ENCODE measurements around the gene KLKB1.
A peak's percentile ranks its signal among the peaks of the same experiment; 100 is the strongest.

KLKB1 gene

DNA sequence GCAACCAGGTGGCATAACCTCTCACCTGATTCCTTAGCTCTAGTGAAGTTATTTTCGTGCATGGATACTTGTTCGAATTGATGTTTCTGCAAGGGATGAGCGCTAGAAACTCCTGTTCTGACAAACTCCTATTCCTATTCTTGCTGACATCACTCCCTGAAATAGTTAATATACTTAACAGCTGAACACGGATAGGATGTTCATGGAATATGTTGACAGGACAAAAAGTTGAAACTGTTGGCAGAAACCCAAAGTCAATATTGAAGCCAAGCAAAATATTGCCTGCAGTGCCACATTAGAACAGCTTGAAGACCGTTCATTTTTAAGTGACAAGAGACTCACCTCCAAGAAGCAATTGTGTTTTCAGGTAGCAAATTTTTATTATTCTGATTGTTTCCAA, at the start of gene KLKB1:
KLKB1 (plus strand) TSS at position 287 of the 400 bp plus-strand sequence. CDS start 689 bp downstream, outside the sequence.
- Histone ChIP-seq H3K4me3 (peak within 1 kb of the TSS; percentile 56), H3K27ac (no peak within 1 kb of the TSS)
- DNase-seq (ENCODE audit: low spot score): no peak
- TF ChIP-seq, protein P1, sequence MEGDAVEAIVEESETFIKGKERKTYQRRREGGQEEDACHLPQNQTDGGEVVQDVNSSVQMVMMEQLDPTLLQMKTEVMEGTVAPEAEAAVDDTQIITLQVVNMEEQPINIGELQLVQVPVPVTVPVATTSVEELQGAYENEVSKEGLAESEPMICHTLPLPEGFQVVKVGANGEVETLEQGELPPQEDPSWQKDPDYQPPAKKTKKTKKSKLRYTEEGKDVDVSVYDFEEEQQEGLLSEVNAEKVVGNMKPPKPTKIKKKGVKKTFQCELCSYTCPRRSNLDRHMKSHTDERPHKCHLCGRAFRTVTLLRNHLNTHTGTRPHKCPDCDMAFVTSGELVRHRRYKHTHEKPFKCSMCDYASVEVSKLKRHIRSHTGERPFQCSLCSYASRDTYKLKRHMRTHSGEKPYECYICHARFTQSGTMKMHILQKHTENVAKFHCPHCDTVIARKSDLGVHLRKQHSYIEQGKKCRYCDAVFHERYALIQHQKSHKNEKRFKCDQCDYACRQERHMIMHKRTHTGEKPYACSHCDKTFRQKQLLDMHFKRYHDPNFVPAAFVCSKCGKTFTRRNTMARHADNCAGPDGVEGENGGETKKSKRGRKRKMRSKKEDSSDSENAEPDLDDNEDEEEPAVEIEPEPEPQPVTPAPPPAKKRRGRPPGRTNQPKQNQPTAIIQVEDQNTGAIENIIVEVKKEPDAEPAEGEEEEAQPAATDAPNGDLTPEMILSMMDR (IDR thresholded peaks at IDR 0.05): no peak

DNA sequence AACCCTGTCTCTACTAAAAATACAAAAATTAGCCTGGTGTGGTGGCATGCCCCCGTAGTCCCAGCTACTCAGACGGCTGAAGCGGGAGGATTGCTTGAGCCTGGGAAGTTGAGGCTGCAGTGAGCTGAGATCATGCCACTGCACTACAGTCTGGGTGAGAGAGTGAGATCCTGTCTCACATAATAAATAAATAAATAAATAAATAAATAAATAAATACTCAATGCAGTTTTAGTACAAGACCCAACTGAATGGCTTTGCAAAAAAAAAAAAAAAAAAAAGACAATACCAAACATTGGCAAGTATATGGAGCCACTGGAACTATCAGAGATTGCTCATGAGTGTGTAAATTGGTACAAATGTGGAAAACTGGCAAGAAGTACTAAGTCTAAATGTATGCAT, 39.2 kb upstream of the KLKB1 start:
- TF ChIP-seq, protein P1 (IDR thresholded peaks at IDR 0.05): no peak
- Histone ChIP-seq H3K4me3 (no peak overlapping the region), H3K27ac (no peak overlapping the region)
- DNase-seq (ENCODE audit: low spot score): no peak

DNA sequence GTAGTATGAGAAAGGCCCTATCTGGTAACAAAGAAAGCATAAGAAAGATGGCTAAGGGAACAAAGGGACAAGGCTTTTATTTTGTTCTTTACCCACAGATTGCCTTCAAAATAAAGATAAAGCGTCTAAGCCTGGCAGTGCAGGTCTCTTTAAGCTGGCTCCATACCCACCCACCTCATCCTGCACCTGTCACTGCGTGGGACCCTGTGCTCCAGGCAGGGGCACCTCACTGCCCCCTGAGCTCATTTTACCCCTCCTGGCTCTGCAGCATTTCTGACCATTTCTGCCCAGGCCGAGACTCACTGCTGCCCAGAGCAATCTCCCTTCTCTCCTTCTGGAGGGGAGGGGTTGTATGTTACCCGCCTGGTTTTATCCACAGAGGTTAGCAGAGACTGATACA, 37.7 kb upstream of the KLKB1 start:
- H3K4me3 ChIP-seq: no peak overlapping the region
- TF ChIP-seq, protein P1 (IDR thresholded peaks at IDR 0.05): no peak
- peak overlapping the region; percentile 6 to 99 for H3K27ac ChIP-seq
- no peak for DNase-seq (ENCODE audit: low spot score)

DNA sequence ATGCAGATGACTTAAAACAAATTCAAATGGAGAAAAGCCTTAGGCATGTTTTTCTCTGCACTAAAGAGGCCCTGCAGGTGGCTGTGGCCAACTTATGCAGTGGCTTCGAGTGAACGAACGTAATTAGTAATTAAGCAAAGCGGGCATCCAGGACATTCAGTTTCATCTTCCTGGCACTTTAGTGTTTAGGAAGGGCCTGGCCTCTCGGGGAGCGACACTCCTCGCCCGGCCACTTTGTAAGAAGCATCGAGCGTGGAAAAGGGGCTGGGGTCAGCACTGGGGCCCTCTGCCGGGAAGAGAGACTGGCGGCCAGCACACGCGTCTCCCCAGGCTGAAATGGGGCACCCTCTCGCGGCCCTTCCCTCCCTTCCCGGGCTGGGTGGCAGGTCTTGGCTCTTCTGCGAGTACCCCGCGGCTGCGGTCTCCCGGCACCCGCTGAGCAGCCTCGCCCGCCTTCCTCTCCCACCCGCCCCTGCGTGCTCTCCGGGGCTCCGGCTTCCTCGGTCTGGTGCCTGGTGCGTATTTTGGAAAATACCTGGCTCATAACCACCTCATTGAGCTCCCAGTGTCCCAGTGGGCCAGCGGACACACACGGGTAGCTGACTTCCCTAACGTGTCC, 36.6 kb upstream of the KLKB1 start:
- TF ChIP-seq, protein P1 (IDR thresholded peaks at IDR 0.05): no peak
- Histone ChIP-seq H3K4me3 (peak overlapping the region; percentile 95), H3K27ac (peak overlapping the region; percentile 97 to 99)
- DNase-seq (ENCODE audit: low spot score): no peak

DNA sequence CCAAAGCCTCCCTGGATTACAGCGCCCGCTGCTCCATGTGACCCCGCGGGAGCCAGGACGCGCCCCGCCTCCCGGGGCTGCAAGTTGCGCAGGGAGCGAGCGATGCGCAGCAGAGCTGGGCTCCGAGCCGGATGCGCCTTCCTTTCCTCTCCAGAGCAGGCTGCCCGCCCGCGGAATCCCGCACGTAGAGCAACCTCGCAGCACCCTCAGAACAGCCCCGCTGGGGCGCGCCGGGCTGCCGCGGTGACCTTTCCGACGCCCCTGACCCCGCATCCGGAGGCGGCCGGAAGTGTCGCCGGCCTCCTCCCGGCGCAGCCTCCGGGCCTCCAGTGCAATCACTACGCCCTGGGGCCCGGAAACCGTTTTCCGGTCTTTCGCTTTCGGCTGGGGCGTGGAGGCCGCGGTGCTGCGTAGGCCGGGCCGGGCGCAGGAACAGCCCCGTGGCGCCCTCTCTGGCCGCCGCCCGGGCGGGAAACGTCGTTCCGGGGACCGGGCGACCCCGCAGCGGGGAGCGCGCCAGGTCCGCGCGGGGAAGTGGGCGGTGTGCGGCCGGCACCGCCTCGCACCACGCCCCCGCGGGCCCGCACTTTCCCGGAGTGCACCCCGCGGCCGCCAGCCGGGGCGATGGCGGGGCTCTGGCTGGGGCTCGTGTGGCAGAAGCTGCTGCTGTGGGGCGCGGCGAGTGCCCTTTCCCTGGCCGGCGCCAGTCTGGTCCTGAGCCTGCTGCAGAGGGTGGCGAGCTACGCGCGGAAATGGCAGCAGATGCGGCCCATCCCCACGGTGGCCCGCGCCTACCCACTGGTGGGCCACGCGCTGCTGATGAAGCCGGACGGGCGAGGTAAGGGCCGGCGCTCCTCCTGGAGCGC, 35.9 kb upstream of the KLKB1 start, which contains the start of gene CYP4V2:
CYP4V2 (plus strand) TSS at position 368 of the 866 bp plus-strand sequence; CDS start at position 625, 257 bp downstream.
- Histone ChIP-seq H3K4me3 (peak within 1 kb of the TSS; percentile 95), H3K27ac (peak within 1 kb of the TSS; percentile 97 to 99)
- TF ChIP-seq, protein P1 (IDR thresholded peaks at IDR 0.05): no peak
- DNase-seq (ENCODE audit: low spot score): peak; percentile 91

DNA sequence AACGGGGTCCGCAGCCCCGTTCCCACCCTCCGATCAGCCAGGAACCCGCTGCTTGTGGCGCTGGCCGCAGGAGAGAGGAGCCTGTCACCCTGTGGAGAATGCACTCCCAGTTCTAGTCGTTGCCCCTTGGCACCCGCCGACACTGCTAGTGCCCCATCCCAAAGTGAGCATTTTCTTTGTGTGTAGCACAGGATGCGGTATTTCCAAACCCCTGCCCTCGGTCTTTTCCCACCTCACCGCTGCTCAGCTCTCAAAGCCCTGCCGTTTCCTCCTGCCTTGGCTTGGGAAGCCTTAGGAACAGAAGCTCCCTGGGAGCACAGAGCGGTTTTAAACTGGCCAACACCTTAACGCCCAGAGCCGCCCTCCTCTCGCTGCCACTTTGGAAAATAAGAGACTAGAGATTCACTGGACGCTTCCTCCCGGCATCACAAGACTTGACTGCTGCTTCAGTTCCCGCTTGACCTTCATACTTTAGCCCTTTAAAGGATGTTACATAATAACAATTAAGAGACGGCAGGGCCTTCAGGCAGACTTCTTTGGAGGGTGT, 35.2 kb upstream of the KLKB1 start:
- TF ChIP-seq, protein P1 (IDR thresholded peaks at IDR 0.05): no peak
- H3K27ac ChIP-seq: peak overlapping the region; percentile 97 to 99
- H3K4me3 ChIP-seq: peak overlapping the region; percentile 95
- no peak for DNase-seq (ENCODE audit: low spot score)

All from coronary artery (tissue), 2 donors.